ENCODE results near the gene BACE2. TPM values are rescaled to one million over a fixed set of nuclear protein-coding genes. Genes with fewer than 3 reads are reported as not detected.

Gene BACE2
- total RNA-seq, 1 donor = 122 TPM

DNA sequence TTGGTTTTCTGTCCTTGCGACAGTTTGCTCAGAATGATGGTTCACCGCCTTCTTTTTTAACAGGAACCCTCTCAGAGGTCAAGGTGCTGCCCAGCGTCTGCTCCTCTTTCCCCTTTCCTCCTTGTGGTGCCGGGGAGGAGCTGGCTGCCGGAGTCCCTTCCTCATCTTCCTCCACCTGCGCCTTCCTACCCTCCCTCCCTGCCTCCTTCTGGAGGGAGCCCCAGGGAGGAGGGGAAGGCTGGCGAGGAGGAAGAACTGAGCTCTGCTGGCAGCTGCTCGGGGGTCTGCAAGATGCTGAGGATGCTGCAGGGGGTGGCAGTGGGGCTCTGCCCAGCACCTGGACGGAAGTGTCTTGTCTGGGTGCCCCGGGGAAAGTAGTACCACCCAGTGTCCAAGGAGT lies 31.2 kb downstream of the BACE2 start:
- DNase-seq (ENCODE audit: low read depth) = no peak
- TF ChIP-seq, protein P1, sequence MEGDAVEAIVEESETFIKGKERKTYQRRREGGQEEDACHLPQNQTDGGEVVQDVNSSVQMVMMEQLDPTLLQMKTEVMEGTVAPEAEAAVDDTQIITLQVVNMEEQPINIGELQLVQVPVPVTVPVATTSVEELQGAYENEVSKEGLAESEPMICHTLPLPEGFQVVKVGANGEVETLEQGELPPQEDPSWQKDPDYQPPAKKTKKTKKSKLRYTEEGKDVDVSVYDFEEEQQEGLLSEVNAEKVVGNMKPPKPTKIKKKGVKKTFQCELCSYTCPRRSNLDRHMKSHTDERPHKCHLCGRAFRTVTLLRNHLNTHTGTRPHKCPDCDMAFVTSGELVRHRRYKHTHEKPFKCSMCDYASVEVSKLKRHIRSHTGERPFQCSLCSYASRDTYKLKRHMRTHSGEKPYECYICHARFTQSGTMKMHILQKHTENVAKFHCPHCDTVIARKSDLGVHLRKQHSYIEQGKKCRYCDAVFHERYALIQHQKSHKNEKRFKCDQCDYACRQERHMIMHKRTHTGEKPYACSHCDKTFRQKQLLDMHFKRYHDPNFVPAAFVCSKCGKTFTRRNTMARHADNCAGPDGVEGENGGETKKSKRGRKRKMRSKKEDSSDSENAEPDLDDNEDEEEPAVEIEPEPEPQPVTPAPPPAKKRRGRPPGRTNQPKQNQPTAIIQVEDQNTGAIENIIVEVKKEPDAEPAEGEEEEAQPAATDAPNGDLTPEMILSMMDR (IDR thresholded peaks at IDR 0.05; ENCODE audit: insufficient read depth, low read length) = no peak
- H3K4me3 ChIP-seq (ENCODE audit: low read depth, low read length) = no peak overlapping the region

DNA sequence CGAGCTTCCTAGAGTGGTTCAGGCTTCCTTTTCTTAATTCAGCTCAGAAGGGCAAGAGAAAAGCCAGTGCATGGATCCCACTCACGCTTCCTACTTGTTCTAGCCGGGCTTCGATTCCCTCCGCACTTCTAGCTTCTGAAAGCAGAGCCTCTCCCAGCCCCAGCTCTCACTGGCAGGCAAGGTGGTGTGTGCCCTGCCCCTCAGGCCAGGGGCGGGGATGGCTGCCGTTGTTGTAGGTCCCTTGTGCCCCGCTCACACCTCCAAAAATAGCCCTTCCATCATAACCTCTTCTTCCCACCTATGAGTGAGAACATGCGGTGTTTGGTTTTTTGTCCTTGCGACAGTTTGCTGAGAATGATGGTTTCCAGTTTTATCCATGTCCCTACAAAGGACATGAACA lies 31.6 kb downstream of the BACE2 start:
- H3K4me3 ChIP-seq (ENCODE audit: low read depth, low read length) = no peak overlapping the region
- TF ChIP-seq, protein P1 (IDR thresholded peaks at IDR 0.05; ENCODE audit: insufficient read depth, low read length) = no peak
- no peak for DNase-seq (ENCODE audit: low read depth)

DNA sequence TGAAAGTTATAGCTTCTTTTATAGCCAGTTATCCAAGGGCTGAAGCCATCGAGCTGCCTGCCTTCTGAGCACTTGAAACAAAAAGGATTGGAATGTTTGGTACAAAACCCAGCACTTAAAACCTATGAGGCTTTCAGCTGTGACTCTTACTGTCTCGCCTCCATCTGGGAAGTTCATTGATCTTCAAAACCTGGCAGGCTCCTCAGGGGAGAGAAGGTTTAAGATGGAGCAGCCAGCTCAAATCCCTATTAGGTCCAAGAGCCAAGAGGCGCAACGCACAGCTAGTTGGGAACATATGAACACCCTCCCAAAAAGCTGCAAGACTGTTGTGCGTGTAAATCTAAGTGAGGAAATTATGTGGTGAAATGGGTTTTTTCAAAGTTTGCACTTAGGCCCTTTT lies 33.4 kb downstream of the BACE2 start:
- TF ChIP-seq, protein P1 (IDR thresholded peaks at IDR 0.05; ENCODE audit: insufficient read depth, low read length) = no peak
- no peak for DNase-seq (ENCODE audit: low read depth)
- H3K4me3 ChIP-seq (ENCODE audit: low read depth, low read length) = no peak overlapping the region

DNA sequence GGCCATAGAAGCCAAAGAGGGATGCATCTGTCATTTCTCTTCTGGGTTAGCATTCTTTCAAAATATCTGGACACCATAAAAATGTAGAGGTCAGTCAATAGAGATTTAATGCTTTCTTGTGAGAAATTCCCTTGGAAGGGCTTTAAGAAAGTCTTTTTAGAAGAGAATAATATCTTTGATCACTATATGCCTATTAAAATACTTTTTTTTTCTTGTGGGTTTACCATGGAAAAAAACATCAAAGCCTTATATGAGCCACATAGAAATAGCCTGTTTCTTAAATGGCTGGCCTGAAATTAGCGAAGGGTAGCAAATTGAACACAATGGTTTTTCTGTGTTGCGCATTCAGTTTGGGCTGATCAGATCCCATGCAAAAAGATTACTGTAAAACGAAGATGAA lies 36.8 kb downstream of the BACE2 start:
- H3K4me3 ChIP-seq (ENCODE audit: low read depth, low read length) = no peak overlapping the region
- no peak for DNase-seq (ENCODE audit: low read depth)
- TF ChIP-seq, protein P1 (IDR thresholded peaks at IDR 0.05; ENCODE audit: insufficient read depth, low read length) = no peak

DNA sequence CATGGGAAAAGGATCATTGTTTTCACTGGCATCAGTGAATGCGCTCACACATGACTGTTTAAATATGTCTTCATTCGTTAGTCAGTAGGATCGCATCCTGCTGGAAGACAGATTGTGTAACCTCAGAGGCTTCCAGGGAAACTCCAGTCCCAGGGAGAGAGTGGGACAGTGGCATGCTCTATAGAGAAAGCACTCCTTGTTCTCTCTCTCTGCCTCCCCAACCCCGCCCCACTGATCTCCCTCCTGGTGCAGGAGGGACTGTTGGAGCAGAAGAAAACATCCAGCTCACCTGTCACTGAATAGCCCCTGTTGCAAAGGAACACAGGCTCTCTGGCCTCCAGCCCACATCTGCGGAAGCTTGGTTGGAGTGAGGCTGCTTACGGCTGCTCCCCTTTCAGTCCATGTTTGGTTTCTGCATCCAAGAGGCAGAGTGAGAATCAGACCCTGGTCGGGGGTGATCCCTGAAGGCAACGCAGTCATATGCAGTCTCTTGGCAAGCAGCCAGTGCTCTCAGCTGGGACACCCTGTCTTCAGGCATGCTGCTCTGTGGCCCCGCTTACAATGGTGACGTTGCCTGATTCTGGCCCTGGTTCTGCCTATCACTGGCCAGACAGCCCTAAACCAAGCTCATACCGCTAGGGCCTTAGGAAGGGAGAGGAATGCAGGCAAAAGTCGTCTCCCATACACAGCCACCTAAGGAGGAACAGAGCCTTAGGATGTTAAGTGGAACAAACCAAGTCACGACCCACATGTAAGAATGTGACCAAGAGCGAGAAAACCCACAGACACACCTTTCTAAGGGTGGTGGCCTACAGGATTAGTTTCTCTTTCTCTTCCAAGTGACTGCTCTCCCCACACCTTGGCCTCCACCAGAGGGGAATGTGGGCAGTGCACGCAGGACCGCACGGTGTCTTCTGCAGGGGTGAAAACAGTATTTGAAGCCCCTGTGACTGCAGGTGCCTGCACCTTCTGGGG lies 39.7 kb downstream of the BACE2 start:
- TF ChIP-seq, protein P1 (IDR thresholded peaks at IDR 0.05; ENCODE audit: insufficient read depth, low read length) = no peak
- peak; percentile 92 for DNase-seq (ENCODE audit: low read depth)
- peak overlapping the region; percentile 2 for H3K4me3 ChIP-seq (ENCODE audit: low read depth, low read length)

DNA sequence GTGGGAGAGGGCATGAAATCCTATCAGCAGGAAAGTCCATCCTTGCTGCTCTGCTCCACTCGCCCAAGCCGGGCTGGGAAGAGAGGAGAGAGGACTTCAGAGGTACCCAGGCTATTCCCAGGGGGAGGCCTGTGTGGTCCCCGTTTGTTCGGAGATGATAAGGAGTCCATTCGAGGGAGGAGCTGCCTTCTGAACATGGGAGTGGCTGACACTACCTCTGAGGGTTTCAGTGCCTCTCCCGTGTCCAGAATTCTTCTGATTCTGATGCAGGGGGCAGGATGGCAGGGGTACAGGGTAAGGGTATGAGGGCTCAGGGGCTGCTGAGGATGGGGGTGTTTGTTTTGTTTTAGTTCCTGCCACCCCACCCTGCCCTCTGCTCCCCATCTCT lies 40.4 kb downstream of the BACE2 start:
- no peak for DNase-seq (ENCODE audit: low read depth)
- TF ChIP-seq, protein P1 (IDR thresholded peaks at IDR 0.05; ENCODE audit: insufficient read depth, low read length) = no peak
- no peak overlapping the region for H3K4me3 ChIP-seq (ENCODE audit: low read depth, low read length)
